Stimulated activated CD4-positive, alpha-beta T cell treated with anti-CD3 and anti-CD28 coated beads, TNF-alpha, amount 100 ng/mL, for 4 hours (primary cell): ENCODE results near the gene INSYN1.
"Not testable (repeated sequence)": the region's sequence is repeated elsewhere in the genome, so short reads cannot be mapped to it uniquely, and the experiment has no call there.

Source experiments
- DNase-seq, 3 experiments: peaks; one replicate each; pipeline ENCODE4 v3.0.0-alpha.2; 2020; ENCODE audit warnings: low read depth in 3 of 3

The INSYN1 gene

DNA sequence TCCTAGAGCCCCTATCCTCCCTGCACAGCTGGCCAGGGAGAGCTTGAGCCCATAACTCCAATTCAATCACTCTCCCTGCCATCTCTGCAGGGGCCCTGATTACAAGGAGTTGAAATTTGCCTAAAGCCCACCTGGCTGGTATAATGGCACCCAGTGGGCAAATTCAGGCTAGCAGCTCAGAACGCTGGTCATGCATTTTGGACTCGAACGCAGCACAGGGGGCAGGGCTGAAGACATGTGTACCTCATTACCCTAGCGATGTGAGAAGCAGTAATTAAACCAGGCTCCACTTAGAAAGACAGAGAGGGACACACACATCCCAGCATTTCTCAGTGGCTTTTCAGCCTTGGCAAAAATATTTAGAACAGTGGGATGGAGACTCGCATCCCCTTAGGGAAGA, 3.2 kb downstream of the INSYN1 start:
- DNase-seq, result no peak

- no peak for DNase-seq
These were observed 3.6 kb downstream of the INSYN1 start for GRCh38 chr15:73749533-73749932.

GRCh38 chr15:73748730-73749129, 4.4 kb downstream of the INSYN1 start:
- DNase-seq, result no peak

- DNase-seq, result no peak
These were observed 5.1 kb downstream of the INSYN1 start for GRCh38 chr15:73747847-73748590.

- no peak for DNase-seq
These were observed 6.3 kb downstream of the INSYN1 start for GRCh38 chr15:73746883-73747282.

DNA sequence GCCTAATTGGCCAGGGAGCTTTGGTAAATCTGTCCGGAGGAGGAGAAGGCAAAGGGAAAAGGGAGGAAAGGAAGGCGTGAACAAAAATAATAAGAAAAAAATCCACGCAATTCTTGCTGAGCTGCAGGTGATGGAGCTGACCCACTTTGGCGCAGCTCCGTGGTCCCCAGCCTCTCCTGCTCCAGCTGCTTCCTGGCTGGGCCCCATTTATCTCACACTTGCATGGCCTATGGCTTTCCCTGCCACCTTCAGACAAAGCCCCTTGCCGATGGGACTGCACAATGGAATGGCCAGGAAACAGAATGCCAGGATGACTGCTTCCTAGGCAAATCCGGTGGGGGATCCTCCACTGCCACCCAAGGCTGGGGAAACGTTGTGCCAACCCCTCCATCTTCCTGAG, 6.9 kb downstream of the INSYN1 start:
- no peak for DNase-seq

- no peak for DNase-seq
These were observed 8.1 kb downstream of the INSYN1 start for GRCh38 chr15:73745073-73745472.

GRCh38 chr15:73744293-73744692, 8.9 kb downstream of the INSYN1 start:
- no peak for DNase-seq

DNA sequence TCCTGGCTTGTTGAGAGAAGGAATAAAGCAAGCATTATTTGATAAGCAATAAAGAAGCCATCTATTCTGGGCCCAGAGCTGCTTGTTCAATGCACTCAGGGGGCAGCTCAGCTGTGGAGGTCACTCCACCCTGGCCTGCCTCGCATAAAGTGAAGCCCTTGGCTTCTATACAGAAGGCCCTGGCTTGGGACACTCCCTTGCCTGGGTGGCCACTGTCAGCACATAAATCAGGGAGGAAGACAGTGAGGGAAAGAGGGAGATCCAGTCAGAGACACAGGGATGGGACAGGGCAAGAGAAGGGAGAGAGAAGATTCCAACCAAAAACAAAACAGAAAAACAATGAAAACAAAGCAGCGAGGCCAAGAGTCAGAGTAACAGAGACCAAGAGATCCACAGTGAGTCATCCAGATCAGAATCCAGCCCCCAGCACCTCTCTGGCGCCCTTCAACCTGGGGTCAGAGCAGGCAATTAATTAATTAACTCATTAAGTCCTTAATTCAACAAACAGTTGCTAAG, 11.8 kb downstream of the INSYN1 start:
- DNase-seq, result no peak

DNA sequence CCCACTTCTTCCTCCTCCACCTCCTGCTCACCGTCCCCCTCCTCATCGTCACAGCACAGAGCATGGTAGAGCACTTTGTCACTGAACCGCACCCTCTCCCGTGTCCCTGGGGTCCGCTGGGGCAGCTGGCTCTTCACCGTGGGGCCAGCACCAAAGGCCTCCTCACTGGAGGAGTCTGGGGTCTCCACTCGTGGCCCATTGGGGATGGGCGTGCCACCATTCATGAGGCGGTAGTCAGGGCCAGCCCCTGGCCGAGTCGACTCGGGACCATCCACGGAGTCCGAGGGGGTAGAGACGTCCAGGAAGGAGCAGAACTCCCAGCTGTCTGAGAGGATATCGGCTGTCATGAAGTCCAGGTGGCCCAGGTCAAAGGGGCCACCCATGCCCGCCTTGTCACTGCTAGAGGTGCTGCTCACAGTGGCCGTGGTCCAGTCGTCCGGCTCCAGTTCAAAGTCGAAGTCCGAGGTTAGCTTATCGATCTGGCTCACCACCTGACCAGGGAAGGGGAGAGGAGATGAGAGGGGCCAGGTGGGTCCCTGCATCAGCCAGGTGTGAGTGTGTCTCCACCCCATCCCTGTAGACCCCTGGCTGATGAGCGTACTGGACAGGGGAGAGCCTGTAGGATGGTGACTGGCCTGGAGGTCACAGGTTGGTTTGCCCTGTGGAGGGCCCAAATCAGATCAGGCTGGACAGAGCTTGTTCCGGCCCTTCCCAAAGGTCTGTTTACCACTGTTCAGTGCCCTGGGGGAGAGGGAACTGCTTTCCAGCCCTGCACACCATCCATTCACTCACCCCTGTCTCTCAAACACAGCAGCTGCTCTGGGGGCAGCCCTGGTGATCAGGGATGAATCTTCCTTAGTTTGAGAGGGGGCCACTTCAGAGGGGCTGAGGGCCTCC, 12.8 kb downstream of the INSYN1 start:
- no peak for DNase-seq

GRCh38 chr15:73737535-73737934, 15.6 kb downstream of the INSYN1 start:
- DNase-seq, result no peak

DNA sequence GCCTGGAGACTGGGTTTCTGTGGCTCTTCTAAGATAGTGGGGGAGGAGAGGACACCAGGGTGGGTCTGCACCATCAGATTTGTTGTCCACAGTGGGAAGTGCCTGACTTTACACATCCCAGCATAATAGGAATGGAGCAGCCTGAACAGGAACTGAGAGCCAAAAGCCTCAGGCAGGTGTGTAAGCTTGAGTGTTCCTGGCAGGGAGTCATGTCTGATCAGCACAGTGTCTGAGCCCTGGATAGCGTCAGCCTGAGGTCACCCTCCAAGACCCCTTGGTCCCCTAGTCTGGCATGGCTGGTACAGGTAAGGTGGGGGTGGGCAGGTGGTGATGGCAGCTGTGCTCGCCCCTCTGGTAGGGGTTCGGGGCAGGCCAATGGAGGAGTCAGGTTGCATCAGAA, 20.2 kb downstream of the INSYN1 start:
- DNase-seq, result no peak

DNA sequence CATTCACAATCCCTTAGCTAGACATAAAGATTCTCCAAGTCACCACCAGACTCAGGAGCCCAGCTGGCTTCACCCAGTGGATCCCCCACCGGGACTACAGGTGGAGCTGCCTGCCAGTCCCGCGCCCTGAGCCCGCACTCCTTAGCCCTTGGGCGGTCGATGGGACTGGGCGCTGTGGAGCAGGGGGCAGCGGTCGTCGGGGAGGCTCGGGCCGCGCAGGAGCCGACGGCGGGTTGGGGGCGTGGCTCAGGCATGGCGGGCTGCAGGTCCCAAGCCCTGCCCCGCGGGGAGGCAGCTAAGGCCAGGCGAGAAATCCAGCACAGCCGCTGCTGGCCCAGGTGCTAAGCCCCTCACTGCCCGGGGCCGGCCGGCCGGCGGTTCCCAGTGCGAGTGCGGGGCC, 21.1 kb downstream of the INSYN1 start:
- not testable (repeated sequence) for DNase-seq

DNA sequence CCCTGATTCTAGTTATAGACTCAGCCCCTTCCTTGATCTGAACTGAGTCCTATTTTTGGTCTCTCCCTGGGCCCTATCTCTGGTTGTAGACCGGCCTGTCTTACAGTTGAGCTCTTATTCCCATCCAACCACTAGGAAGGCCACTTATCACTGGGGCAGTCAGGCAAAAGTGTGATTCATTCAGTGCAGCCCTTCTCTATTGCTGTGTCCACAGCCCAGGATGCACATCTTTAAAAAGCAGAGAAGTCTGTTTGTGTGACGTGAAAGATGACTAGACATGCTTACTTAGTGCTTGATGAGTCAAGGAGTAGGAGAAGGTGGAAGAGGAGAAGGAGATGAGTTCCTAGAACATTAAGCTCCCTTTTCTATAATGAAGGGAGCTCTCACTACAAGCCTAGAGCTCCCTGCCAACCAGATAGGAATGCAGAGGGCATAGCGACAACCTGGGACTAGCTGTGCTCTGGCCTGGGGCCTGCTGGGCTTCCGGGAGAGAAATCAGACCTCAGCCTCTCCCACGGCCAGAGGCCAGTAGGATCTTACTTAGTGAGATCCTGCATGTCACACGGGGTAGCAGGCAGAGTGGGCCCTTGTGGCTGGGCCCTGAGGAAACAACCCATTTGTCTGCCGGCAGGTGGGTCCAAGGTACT, 25.7 kb downstream of the INSYN1 start:
- DNase-seq, result no peak

GRCh38 chr15:73724212-73724611, 28.9 kb downstream of the INSYN1 start:
- DNase-seq, result no peak

DNA sequence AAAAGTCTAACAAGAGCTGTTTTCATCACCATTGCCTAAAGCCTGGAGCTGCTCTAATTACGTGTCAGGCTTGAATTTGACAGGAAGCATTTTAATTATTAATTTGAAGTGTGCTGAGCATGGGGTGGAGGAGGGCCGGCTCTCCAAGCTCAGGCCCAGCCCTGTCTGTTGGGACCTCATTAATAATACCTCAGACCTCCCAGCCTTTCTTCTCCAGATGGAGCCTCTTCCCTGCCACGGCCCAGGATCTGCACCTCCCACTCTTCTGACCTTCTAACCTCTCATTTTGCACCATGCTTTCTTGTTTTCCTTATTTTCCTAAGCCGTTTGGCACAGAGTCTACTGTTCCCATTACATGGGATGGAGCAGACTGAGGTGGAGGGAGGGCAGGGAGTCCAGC, 30.0 kb downstream of the INSYN1 start:
- no peak for DNase-seq

DNA sequence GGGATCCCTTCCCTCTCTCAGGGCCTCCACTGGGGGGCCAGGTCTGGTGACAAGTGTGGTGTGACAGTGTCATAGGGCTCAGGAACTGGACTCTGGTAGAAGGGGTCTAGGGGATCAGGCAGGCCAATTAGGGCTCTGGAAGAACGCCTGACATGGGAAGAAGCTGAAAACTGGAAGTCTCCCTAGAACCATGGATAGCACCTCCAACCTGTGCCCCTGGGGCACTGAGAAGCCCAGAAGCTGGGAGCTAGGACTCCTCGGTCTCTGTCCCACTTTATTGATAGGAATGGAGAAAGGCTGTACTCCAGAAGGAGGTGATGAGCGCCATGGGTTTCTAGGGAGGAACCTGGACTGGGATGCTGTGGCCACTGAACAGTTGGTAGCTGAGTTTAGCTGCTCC, 30.7 kb downstream of the INSYN1 start:
- no peak for DNase-seq

- no peak for DNase-seq
These were observed 34.5 kb downstream of the INSYN1 start for GRCh38 chr15:73718694-73719093.

DNA sequence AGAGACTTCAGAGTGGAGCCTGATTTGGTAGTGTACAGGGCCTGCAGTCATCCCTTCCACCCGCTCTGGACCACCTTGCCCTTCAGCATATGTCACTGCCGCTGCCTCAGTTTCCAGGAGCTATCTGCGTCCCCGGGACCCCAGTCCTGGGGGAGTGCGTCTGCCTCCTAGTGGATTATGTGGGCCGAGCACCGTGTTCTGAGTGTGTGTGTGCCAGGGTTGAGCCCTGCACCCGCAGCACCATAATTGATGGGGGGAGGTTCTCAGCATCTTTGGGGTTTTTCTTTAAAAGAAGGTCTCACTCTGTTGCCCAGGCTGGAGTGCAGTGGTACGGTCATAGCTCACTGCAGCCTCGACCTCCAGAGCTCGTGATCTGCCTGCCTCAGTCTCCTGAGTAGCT, 35.3 kb downstream of the INSYN1 start:
- no peak for DNase-seq

DNA sequence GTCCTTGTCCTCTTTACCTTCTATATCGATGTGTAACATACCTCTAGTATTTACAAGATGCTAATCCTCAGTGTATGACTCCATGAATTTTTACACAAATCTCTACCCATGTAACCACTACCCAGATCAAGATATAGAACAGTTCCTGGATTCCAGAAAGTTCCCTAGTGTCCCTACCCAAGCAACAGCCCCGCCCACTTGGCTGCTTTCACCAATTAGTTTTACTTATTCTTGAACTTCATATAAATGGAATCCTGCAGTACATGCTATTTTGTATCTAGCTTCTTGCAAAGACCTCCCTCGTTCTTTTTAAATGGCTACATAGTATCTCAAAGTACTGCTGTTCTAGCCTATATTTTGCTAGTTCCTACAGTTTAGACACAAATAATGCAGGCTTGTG, 35.9 kb downstream of the INSYN1 start:
- no peak for DNase-seq

DNA sequence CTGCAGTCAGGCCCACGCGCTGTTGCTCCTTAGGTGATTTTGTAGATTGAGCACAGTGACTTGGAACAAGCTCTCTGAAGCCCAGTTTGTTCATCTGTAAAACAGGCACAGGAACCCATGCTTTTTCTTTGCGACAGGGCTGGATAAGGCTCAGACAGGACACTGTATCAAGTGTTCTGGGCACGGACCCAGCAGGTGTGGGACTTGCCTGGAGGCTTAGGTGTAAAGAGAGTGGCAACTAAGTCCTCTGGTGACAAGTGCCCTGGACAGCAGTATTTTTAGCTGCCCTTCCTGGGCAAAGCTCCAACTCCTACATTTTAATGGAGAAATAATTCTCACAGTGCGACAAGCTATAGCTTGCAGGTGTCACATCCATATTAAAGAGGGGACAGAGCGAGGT, 36.7 kb downstream of the INSYN1 start:
- no peak for DNase-seq

GRCh38 chr15:73715417-73715816, 37.7 kb downstream of the INSYN1 start:
- DNase-seq, result no peak
